HG03432 (cell line): ENCODE data around the gene PELI2.

ENCODE experiments used
- ATAC-seq: cut with Tn5 transposase; IDR thresholded peaks from one replicate; pipeline ENCODE4 v1.9.1; 2021; ENCODE audit warnings: mild to moderate bottlenecking, moderate library complexity; ENCODE audit not compliant: unreplicated experiment

The PELI2 gene

DNA sequence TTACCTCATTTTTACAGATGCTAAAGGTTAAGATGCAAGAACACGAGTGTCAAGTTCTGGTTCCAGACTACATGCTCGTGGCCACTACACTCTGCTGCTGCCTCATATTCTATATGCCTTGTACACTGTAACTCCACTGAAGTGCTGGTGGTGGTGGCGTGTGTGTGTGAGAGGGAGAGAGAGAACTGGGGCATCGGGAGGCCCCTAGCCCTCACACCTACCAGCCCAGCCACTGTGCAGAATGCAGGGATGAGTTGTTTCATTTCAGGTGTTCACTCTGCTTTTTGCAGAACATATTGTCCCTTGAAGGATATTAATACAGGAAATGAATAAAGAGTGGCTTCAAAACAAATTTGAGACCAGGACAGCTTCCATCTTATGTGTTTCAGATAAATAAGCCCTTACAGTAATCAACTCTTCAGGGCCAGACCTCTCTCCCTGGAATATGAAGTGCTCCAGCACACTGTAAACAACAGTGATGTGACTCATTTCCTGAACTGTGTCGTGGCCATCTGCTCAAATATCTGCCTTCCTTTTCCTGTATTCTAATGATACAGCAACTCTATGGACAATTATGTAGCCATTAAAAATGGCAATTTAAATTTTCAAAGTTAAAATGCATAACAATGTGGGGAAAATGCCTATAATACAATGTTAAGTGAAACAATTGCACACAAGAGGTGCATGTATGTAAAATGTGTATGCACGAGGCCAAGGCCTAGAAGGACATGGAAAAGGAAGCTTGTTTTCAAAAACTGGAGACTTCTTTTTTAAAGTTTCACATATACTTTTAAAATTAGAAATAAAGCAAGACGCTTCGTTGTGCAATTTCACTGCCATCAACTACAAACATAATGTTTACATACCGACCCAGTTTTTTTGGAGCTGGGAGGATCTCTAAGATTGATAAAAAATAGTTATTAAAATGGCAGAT, 215.4 kb downstream of the PELI2 start:
- ATAC-seq: no peak

GRCh38 chr14:56334458-56334857, 216.2 kb downstream of the PELI2 start:
- ATAC-seq: no peak

- ATAC-seq: no peak
These were observed 220.5 kb downstream of the PELI2 start for GRCh38 chr14:56338674-56339073.

GRCh38 chr14:56339855-56340701, 221.9 kb downstream of the PELI2 start:
- ATAC-seq: peak; percentile 73

GRCh38 chr14:56340932-56341331, 222.7 kb downstream of the PELI2 start:
- no peak for ATAC-seq

DNA sequence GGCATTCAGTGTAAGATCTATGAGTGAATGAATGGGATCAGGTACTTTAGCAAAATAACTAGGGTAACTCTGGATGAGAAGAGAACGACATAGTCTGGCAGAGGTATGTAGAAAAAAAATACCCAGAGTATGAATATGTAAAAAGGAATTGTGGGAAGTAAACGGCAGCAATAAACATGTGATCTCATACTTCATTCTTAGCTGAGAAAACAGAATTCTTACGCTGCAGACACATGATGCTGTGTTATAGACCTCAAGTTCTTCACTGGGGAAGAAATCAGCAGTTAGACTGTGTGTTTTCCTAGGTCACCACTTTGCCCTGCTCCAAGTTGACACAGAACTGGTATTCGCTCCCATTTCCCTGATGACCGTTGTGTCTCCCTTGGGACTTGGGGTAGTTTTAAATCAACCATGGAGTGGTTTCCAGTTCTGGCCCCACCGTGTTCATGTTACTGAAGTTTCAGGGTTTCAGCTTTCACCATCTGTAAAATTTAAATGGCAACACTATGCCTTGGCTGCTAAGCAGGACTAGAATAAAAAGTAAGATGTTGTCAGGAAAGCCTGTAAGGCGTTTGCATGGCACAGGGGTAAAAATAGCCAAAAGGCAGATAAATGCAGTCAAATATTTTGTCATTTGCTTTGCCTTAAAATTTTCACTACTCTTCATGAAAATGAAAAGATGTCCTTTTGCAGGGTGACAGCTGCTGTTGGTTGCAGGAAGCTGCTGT, 223.7 kb downstream of the PELI2 start:
- peak; percentile 48 for ATAC-seq

- ATAC-seq: no peak
These were observed 224.3 kb downstream of the PELI2 start for GRCh38 chr14:56342494-56342942.

GRCh38 chr14:56349960-56350359, 231.7 kb downstream of the PELI2 start:
- ATAC-seq: no peak
